ENCODE results near the gene PKP4.
"Not testable (repeated sequence)": the region's sequence is repeated elsewhere in the genome, so short reads cannot be mapped to it uniquely, and the experiment has no call there.

The PKP4 gene

GRCh38 chr2:158456309-158457066 is at the start of gene PKP4, which contains the start of gene CCDC148:
PKP4 (plus strand) TSS chr2:158456952; CDS start chr2:158533185, 76,233 bp downstream.
CCDC148 (minus strand) TSS chr2:158456753; CDS start chr2:158456439, 314 bp downstream.
- DNase-seq (ENCODE audit: low spot score), result peak; percentile 81

- DNase-seq (ENCODE audit: low spot score), result no peak
These were observed 49.7 kb upstream of the PKP4 start for GRCh38 chr2:158407031-158407430.

GRCh38 chr2:158410132-158410531 is 46.6 kb upstream of the PKP4 start:
- no peak for DNase-seq (ENCODE audit: low spot score)

GRCh38 chr2:158411748-158412147 is 45.0 kb upstream of the PKP4 start:
- DNase-seq (ENCODE audit: low spot score), result no peak

GRCh38 chr2:158412206-158412605 is 44.5 kb upstream of the PKP4 start:
- DNase-seq (ENCODE audit: low spot score), result no peak

- no peak for DNase-seq (ENCODE audit: low spot score)
These were observed 43.2 kb upstream of the PKP4 start for GRCh38 chr2:158413581-158413980.

- no peak for DNase-seq (ENCODE audit: low spot score)
These were observed 42.2 kb upstream of the PKP4 start for GRCh38 chr2:158414538-158414937.

GRCh38 chr2:158432117-158432516 is 24.6 kb upstream of the PKP4 start:
- no peak for DNase-seq (ENCODE audit: low spot score)

- not testable (repeated sequence) for DNase-seq (ENCODE audit: low spot score)
These were observed 23.0 kb upstream of the PKP4 start for GRCh38 chr2:158433716-158434115.

GRCh38 chr2:158439062-158439461 is 17.7 kb upstream of the PKP4 start:
- DNase-seq (ENCODE audit: low spot score), result not testable (repeated sequence)

GRCh38 chr2:158443606-158444005 is 13.1 kb upstream of the PKP4 start:
- DNase-seq (ENCODE audit: low spot score), result no peak

GRCh38 chr2:158457092-158457825 is 507 bp downstream of the PKP4 start:
- DNase-seq (ENCODE audit: low spot score), result peak; percentile 15

GRCh38 chr2:158457826-158458616 is 1.3 kb downstream of the PKP4 start:
- DNase-seq (ENCODE audit: low spot score), result no peak

GRCh38 chr2:158458617-158458920 is 1.8 kb downstream of the PKP4 start:
- DNase-seq (ENCODE audit: low spot score), result peak; percentile 44

- no peak for DNase-seq (ENCODE audit: low spot score)
These were observed 2.6 kb downstream of the PKP4 start for GRCh38 chr2:158459161-158460003.

GRCh38 chr2:158460632-158461297 is 4.0 kb downstream of the PKP4 start:
- no peak for DNase-seq (ENCODE audit: low spot score)

GRCh38 chr2:158463496-158464095 is 6.8 kb downstream of the PKP4 start:
- DNase-seq (ENCODE audit: low spot score), result no peak

GRCh38 chr2:158464426-158465281 is 7.9 kb downstream of the PKP4 start:
- DNase-seq (ENCODE audit: low spot score), result no peak

- DNase-seq (ENCODE audit: low spot score), result no peak
These were observed 10.5 kb downstream of the PKP4 start for GRCh38 chr2:158467248-158467647.

GRCh38 chr2:158472829-158473228 is 16.1 kb downstream of the PKP4 start:
- DNase-seq (ENCODE audit: low spot score), result not testable (repeated sequence)
